ENCODE results near the gene TMEM39A.

TMEM39A gene

GRCh38 chr3:119408243-119408950, 55.0 kb downstream of the TMEM39A start:
- in situ Hi-C loops (cut with HindIII; ENCODE audit: low sequenced_read_pairs): no loop called here
- no peak overlapping the region for H3K4me3 ChIP-seq (ENCODE audit: low read depth, low read length)
- DNase-seq (ENCODE audit: low read depth): no peak
- TF ChIP-seq CTCF (IDR thresholded peaks at IDR 0.05; ENCODE audit: low read depth, low read length, missing control alignments): no peak

- no peak for DNase-seq (ENCODE audit: low read depth)
- no peak for TF ChIP-seq CTCF (IDR thresholded peaks at IDR 0.05; ENCODE audit: low read depth, low read length, missing control alignments)
- H3K4me3 ChIP-seq (ENCODE audit: low read depth, low read length): no peak overlapping the region
- in situ Hi-C loops (cut with HindIII; ENCODE audit: low sequenced_read_pairs): no loop called here
These were observed 58.1 kb downstream of the TMEM39A start for GRCh38 chr3:119405315-119405714.

GRCh38 chr3:119403201-119403600, 60.2 kb downstream of the TMEM39A start:
- TF ChIP-seq CTCF (IDR thresholded peaks at IDR 0.05; ENCODE audit: low read depth, low read length, missing control alignments): no peak
- H3K4me3 ChIP-seq (ENCODE audit: low read depth, low read length): no peak overlapping the region
- in situ Hi-C loops (cut with HindIII; ENCODE audit: low sequenced_read_pairs): no loop called here
- no peak for DNase-seq (ENCODE audit: low read depth)

- in situ Hi-C loops (cut with HindIII; ENCODE audit: low sequenced_read_pairs): no loop called here
- DNase-seq (ENCODE audit: low read depth): no peak
- no peak for TF ChIP-seq CTCF (IDR thresholded peaks at IDR 0.05; ENCODE audit: low read depth, low read length, missing control alignments)
- H3K4me3 ChIP-seq (ENCODE audit: low read depth, low read length): no peak overlapping the region
These were observed 60.6 kb downstream of the TMEM39A start for GRCh38 chr3:119402791-119403190.

GRCh38 chr3:119401503-119402440, 61.6 kb downstream of the TMEM39A start:
- no peak overlapping the region for H3K4me3 ChIP-seq (ENCODE audit: low read depth, low read length)
- in situ Hi-C loops (cut with HindIII; ENCODE audit: low sequenced_read_pairs): no loop called here
- no peak for DNase-seq (ENCODE audit: low read depth)
- TF ChIP-seq CTCF (IDR thresholded peaks at IDR 0.05; ENCODE audit: low read depth, low read length, missing control alignments): no peak

GRCh38 chr3:119401069-119401468, 62.3 kb downstream of the TMEM39A start:
- no peak overlapping the region for H3K4me3 ChIP-seq (ENCODE audit: low read depth, low read length)
- in situ Hi-C loops (cut with HindIII; ENCODE audit: low sequenced_read_pairs): no loop called here
- no peak for TF ChIP-seq CTCF (IDR thresholded peaks at IDR 0.05; ENCODE audit: low read depth, low read length, missing control alignments)
- DNase-seq (ENCODE audit: low read depth): no peak

All from astrocyte of the cerebellum (primary cell).